Esophagus muscularis mucosa (tissue), 4 donors: Measurements from ENCODE around the gene MEPE. TPM values are rescaled to one million over a fixed set of nuclear protein-coding genes. Genes with fewer than 3 reads are reported as not detected.
A peak's percentile ranks its signal among the peaks of the same experiment; 100 is the strongest.

ENCODE experiments used
- DNase-seq: peaks from one replicate; pipeline ENCODE4 v3.0.0-alpha.2; 2017; ENCODE audit errors: extremely low spot score
- H3K27ac ChIP-seq, 4 donors: fragments of 200-600 bp; sonication (generic); replicated peaks in 1 of 4; 1 replicate in 3 of 4; 2 replicates in 1 of 4; pipeline ENCODE4 v1.5.1; 2016 to 2019; ENCODE audit warnings: mild to moderate bottlenecking in 1 of 4
- H3K27me3 ChIP-seq, 4 donors: fragments of 200-600 bp; sonication (generic); one replicate each; pipeline versions ENCODE4 v1.5.1 to v1.6.0; 2016 to 2019
- H3K36me3 ChIP-seq, 4 donors: fragments of 200-600 bp; sonication (generic); one replicate each; pipeline ENCODE4 v1.5.1; 2016 to 2019
- H3K4me1 ChIP-seq, 4 donors: fragments of 200-600 bp; sonication (generic); one replicate each; pipeline ENCODE4 v1.5.1; 2016 to 2019
- H3K4me3 ChIP-seq, 4 donors: fragments of 200-600 bp; sonication (generic); 1 replicate in 2 of 4; 2 replicates in 2 of 4; pipeline ENCODE4 v1.5.1; 2016 to 2019; ENCODE audit warnings: mild to moderate bottlenecking in 4 of 4, moderate library complexity in 1 of 4
- H3K9me3 ChIP-seq, 4 donors: fragments of 200-600 bp; sonication (generic); 1 replicate in 3 of 4; 2 replicates in 1 of 4; pipeline ENCODE4 v1.5.1; 2016 to 2019
- CTCF ChIP-seq, 3 experiments: fragments of 200-600 bp in 2 of 3; fragments of 450-650 bp in 1 of 3; sonication (generic) in 2 of 3; IDR thresholded peaks; one replicate each; pipeline ENCODE4 v1.5.1; 2017 to 2019; ENCODE audit warnings: antibody characterized with exemption in 3 of 3, mild to moderate bottlenecking in 2 of 3, moderate library complexity in 1 of 3
- EP300 ChIP-seq: sonication (generic); formaldehyde crosslinking; IDR thresholded peaks from one replicate; pipeline ENCODE4 v1.6.1; 2017; ENCODE audit warnings: antibody characterized with exemption
- POLR2A ChIP-seq: fragments of 450-650 bp; IDR thresholded peaks from one replicate; pipeline ENCODE4 v1.6.1; 2017; ENCODE audit warnings: antibody characterized with exemption, moderate library complexity, mild to moderate bottlenecking, low read depth
- POLR2AphosphoS5 ChIP-seq, 2 donors: sonication (generic); formaldehyde crosslinking; IDR thresholded peaks; one replicate each; pipeline ENCODE4 v1.6.1; 2017; ENCODE audit warnings: antibody characterized with exemption in 2 of 2
- WGBS: methylation state at CpG from one replicate; pipeline ENCODE4 v1.1.5; 2018; 5-methylcytosine and 5-hydroxymethylcytosine counted together
- intact Hi-C: fragments of 100-400 bp; cut with DNase I; formaldehyde crosslinking; loops from one replicate; pipeline ENCODE4 v1.15.1; 2023
- total RNA-seq, 4 donors: library from RNA; depleted of rRNA; stranded (reverse); fragments of >200 nt; gene quantifications; one replicate each; pipeline versions ENCODE4 v1.1.0 to v1.2.1, GENCODE V29; 2016

Gene MEPE
- total RNA-seq, 4 donors from 2014 or later: not detected

GRCh38 chr4:87838890-87839591 lies 6.3 kb downstream of the MEPE start:
- Histone ChIP-seq H3K36me3 (no peaks in the 10 kb centered on the region), H3K27ac (peak overlapping the region in 1 of 4 donors; percentile 33), H3K27me3 (no peaks in the 10 kb centered on the region), H3K4me3 (no peak overlapping the region), H3K4me1 (peaks cover 8 to 9% (median 8%) of the 10 kb centered on the region in 4 donors), H3K9me3 (no peaks in the 10 kb centered on the region)
- intact Hi-C loops: loop anchor here (2.0 kb wide), 2 partner anchors 158 to 296 kb away; no protein-coding TSS in a partner anchor
- TF ChIP-seq CTCF (IDR thresholded peaks at IDR 0.05) (peak; percentile 73 to 80 (median 74)), POLR2AphosphoS5 (IDR thresholded peaks at IDR 0.05) (no peak)
- 30% methylated on average over 7 of the region's 7 CpGs for WGBS
- no peak for DNase-seq

GRCh38 chr4:87839592-87839946 lies 6.8 kb downstream of the MEPE start:
- no peaks in the 10 kb centered on the region for H3K9me3 ChIP-seq
- H3K27me3 ChIP-seq: no peaks in the 10 kb centered on the region
- no peak for TF ChIP-seq POLR2AphosphoS5 (IDR thresholded peaks at IDR 0.05)
- TF ChIP-seq POLR2A: no peak
- TF ChIP-seq EP300: no peak
- TF ChIP-seq CTCF (IDR thresholded peaks at IDR 0.05): no peak
- H3K4me3 ChIP-seq: no peak overlapping the region
- H3K4me1 ChIP-seq: peaks cover 8 to 9% (median 9%) of the 10 kb centered on the region in 4 donors
- intact Hi-C loops: loop anchor here (2.0 kb wide), 2 partner anchors 159 to 297 kb away; no protein-coding TSS in a partner anchor
- H3K36me3 ChIP-seq: no peaks in the 10 kb centered on the region
- 0% methylated on average over 1 of the region's 1 CpG for WGBS
- peak overlapping the region in 2 of 4 donors; percentile 28 to 42 for H3K27ac ChIP-seq
- no peak for DNase-seq

GRCh38 chr4:87840149-87840548 lies 7.4 kb downstream of the MEPE start:
- Histone ChIP-seq H3K4me1 (peaks cover 8 to 9% (median 9%) of the 10 kb centered on the region in 4 donors), H3K9me3 (no peaks in the 10 kb centered on the region), H3K4me3 (no peak overlapping the region), H3K27ac (peak overlapping the region in 2 of 4 donors; percentile 28 to 42), H3K36me3 (no peaks in the 10 kb centered on the region), H3K27me3 (no peaks in the 10 kb centered on the region)
- TF ChIP-seq POLR2AphosphoS5 (IDR thresholded peaks at IDR 0.05) (no peak), CTCF (IDR thresholded peaks at IDR 0.05) (no peak), POLR2A (no peak), EP300 (no peak)
- intact Hi-C loops: loop anchor here (10.0 kb wide), 2 partner anchors 375 to 465 kb away; no protein-coding TSS in a partner anchor
- 88% methylated on average over 3 of the region's 3 CpGs for WGBS
- DNase-seq: no peak

GRCh38 chr4:87843936-87844335 lies 11.2 kb downstream of the MEPE start:
- no peaks in the 10 kb centered on the region for H3K27me3 ChIP-seq
- WGBS: 39% methylated on average over 3 of the region's 3 CpGs
- no peak for DNase-seq
- intact Hi-C loops: loop anchor here (10.0 kb wide), 2 partner anchors 379 to 469 kb away; no protein-coding TSS in a partner anchor
- H3K4me1 ChIP-seq: peaks cover 8 to 13% (median 12%) of the 10 kb centered on the region in 4 donors
- peak in 1 of 2 donors; percentile 29 for TF ChIP-seq POLR2AphosphoS5 (IDR thresholded peaks at IDR 0.05)
- no peak for TF ChIP-seq POLR2A
- no peaks in the 10 kb centered on the region for H3K9me3 ChIP-seq
- H3K36me3 ChIP-seq: no peaks in the 10 kb centered on the region
- no peak overlapping the region for H3K4me3 ChIP-seq
- no peak overlapping the region for H3K27ac ChIP-seq

- Histone ChIP-seq H3K27me3 (no peaks in the 10 kb centered on the region), H3K36me3 (no peaks in the 10 kb centered on the region), H3K4me3 (no peak overlapping the region), H3K4me1 (peaks cover 5 to 13% (median 10%) of the 10 kb centered on the region in 4 donors), H3K27ac (no peak overlapping the region), H3K9me3 (no peaks in the 10 kb centered on the region)
- no peak for TF ChIP-seq EP300
- no peak for TF ChIP-seq POLR2A
- TF ChIP-seq CTCF (IDR thresholded peaks at IDR 0.05): no peak
- TF ChIP-seq POLR2AphosphoS5 (IDR thresholded peaks at IDR 0.05): no peak
- DNase-seq: no peak
- 0% methylated on average over 1 of the region's 1 CpG for WGBS
- intact Hi-C loops: loop anchor here (10.0 kb wide), 2 partner anchors 380 to 470 kb away; no protein-coding TSS in a partner anchor
Observed at GRCh38 chr4:87844452-87844851, 11.7 kb downstream of the MEPE start.
